ENCODE results near the gene AP1AR.
"Not testable (repeated sequence)": the region's sequence is repeated elsewhere in the genome, so short reads cannot be mapped to it uniquely, and the experiment has no call there.

Gene AP1AR

DNA sequence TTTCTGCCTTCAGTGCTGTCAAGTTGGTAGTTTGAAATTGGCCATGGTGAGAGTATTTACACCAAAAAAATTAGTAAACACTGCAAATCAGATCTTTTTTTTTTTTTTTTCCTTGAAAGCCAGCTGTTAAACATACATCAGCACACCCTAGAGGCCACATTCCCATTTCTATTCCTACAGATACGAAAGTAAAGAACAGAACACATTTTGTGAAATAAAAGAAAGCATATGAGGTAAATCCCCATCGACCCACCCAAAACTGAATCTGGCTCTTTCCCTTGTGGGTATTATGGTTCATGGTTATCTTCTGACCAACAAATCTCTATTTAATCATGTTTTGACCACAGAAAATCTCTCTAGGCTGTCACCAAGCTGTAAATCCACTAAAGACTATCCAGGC is 41.8 kb upstream of the AP1AR start:
- DNase-seq (ENCODE audit: low spot score) = no peak
- no peak overlapping the region for H3K4me3 ChIP-seq
- no peak overlapping the region for H3K27ac ChIP-seq
- TF ChIP-seq, protein P1, sequence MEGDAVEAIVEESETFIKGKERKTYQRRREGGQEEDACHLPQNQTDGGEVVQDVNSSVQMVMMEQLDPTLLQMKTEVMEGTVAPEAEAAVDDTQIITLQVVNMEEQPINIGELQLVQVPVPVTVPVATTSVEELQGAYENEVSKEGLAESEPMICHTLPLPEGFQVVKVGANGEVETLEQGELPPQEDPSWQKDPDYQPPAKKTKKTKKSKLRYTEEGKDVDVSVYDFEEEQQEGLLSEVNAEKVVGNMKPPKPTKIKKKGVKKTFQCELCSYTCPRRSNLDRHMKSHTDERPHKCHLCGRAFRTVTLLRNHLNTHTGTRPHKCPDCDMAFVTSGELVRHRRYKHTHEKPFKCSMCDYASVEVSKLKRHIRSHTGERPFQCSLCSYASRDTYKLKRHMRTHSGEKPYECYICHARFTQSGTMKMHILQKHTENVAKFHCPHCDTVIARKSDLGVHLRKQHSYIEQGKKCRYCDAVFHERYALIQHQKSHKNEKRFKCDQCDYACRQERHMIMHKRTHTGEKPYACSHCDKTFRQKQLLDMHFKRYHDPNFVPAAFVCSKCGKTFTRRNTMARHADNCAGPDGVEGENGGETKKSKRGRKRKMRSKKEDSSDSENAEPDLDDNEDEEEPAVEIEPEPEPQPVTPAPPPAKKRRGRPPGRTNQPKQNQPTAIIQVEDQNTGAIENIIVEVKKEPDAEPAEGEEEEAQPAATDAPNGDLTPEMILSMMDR (IDR thresholded peaks at IDR 0.05) = no peak

DNA sequence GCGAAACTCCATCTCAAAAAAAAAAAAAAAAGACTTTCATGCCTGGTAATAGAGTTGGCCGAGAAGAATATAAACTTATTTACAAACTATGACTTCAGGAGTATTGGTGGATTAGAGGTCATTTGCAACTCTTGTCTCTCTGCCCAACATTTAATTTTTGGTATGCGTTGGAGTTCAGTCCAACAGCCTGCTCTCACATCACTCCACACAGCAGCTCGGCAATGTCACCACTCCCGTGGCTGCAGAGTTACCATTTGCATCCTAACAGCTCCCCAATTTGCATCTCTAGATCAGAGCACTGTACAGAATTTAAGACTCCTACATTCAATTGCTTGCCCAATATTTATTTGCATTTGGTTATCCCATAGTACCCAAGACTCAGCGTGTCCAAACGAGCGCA is 40.9 kb upstream of the AP1AR start:
- Histone ChIP-seq H3K4me3 (no peak overlapping the region), H3K27ac (no peak overlapping the region)
- TF ChIP-seq, protein P1 (IDR thresholded peaks at IDR 0.05) = no peak
- DNase-seq (ENCODE audit: low spot score) = no peak

DNA sequence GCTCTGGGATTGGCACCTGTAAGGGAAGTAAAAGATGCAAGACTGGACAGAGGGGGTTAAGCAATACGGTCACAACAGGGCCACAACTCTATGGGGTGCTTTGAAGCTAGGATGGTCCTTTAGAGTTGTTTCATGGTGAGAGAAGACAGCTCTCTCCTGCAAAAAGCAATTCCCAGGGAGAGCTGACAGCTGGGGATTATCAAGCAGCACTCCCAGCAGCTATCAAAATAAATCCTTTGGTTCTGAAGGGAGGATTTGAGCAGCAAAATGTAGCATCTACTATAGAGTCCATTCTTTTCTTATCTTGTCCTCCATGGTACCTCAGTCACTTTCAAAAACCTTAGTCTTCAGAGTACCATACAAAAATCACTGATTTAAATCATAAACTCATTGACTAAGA is 35.1 kb upstream of the AP1AR start:
- no peak overlapping the region for H3K4me3 ChIP-seq
- no peak for DNase-seq (ENCODE audit: low spot score)
- TF ChIP-seq, protein P1 (IDR thresholded peaks at IDR 0.05) = no peak
- no peak overlapping the region for H3K27ac ChIP-seq

DNA sequence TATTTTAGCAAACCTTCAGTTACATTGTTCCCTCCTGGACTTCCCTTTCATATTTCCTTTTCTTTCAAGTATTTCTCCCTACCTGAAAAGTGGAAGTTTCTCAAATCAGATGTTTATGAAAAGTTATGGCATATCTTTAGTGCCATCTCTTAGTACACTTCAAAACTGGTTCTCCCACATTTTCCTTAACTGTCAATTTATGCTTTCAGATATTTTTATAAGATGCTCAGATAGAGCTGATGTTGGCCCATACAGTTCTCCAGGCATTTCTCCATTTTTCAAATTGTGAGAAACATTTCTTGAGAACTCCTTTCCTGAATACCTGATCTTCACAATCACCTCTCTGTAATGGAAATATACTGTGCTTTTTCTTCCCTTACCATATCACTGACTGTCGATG is 32.5 kb upstream of the AP1AR start:
- DNase-seq (ENCODE audit: low spot score) = no peak
- H3K4me3 ChIP-seq = no peak overlapping the region
- H3K27ac ChIP-seq = no peak overlapping the region
- TF ChIP-seq, protein P1 (IDR thresholded peaks at IDR 0.05) = no peak

DNA sequence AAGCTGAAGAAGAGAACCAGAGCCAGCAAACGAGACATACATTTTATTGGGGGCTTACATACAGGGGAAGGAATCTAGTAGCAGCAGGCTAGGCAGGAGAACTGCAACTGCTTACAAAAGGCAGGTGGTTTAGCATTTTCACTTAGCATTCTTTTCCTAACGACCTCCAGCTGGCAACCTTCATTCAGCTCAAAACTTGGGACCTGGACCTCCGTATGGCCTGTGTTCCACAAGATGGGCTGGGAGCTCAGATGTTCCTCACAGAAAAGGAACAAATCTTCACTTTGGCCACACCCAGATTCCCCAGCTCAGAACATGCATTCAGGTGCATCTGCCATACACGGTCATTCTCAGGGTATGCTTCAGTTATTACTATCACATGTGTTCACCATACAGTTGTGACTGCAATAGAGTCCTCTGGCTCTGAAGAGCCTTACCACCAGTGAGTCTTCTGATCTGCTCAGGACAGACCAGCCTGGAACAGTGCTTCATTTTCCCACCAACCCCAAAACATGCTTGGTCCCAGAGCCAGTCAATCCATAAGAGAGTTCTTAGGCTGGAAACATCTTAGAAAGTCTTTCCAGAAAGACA is 29.6 kb upstream of the AP1AR start:
- Histone ChIP-seq H3K27ac (no peak overlapping the region), H3K4me3 (no peak overlapping the region)
- TF ChIP-seq, protein P1 (IDR thresholded peaks at IDR 0.05) = no peak
- DNase-seq (ENCODE audit: low spot score) = no peak

DNA sequence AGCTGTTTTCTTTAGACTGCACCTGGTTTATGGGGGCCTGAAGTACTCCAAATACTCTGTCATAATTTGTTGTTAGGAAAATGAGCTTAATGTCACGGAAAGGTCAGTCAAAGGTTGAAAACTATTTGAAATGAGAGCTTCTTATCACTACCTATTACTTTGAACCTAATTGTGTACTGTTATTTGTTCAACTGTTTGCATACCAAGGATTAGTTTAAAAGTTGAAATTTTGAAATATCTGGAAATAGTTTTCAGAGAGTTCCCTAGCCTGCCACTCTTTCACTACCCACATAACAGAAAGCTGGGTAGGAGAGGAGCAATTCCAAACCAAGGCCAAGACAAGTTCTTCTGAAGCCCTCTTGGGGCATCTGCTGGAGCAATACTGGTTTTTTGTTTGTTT is 28.0 kb upstream of the AP1AR start:
- TF ChIP-seq, protein P1 (IDR thresholded peaks at IDR 0.05) = no peak
- no peak overlapping the region for H3K4me3 ChIP-seq
- H3K27ac ChIP-seq = no peak overlapping the region
- no peak for DNase-seq (ENCODE audit: low spot score)

DNA sequence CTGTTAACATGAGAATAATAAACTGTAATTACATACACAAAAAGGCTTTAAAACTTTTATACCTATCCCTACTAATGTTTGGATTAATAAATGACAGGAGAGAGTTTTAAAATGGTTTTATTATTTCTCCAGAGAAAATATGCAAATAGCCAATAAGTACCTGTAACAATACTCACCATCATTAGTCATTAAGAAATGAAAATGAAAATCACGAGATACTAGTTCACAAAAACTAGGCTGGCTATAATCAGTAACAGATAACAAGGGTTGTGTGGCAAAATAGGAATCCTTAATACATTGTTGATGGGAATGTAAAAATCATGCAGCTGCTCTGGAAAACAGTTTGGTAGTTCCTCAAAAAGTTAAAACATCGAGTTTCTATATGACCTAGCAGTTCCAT is 25.2 kb upstream of the AP1AR start:
- TF ChIP-seq, protein P1 (IDR thresholded peaks at IDR 0.05) = no peak
- no peak for DNase-seq (ENCODE audit: low spot score)
- Histone ChIP-seq H3K4me3 (no peak overlapping the region), H3K27ac (no peak overlapping the region)

DNA sequence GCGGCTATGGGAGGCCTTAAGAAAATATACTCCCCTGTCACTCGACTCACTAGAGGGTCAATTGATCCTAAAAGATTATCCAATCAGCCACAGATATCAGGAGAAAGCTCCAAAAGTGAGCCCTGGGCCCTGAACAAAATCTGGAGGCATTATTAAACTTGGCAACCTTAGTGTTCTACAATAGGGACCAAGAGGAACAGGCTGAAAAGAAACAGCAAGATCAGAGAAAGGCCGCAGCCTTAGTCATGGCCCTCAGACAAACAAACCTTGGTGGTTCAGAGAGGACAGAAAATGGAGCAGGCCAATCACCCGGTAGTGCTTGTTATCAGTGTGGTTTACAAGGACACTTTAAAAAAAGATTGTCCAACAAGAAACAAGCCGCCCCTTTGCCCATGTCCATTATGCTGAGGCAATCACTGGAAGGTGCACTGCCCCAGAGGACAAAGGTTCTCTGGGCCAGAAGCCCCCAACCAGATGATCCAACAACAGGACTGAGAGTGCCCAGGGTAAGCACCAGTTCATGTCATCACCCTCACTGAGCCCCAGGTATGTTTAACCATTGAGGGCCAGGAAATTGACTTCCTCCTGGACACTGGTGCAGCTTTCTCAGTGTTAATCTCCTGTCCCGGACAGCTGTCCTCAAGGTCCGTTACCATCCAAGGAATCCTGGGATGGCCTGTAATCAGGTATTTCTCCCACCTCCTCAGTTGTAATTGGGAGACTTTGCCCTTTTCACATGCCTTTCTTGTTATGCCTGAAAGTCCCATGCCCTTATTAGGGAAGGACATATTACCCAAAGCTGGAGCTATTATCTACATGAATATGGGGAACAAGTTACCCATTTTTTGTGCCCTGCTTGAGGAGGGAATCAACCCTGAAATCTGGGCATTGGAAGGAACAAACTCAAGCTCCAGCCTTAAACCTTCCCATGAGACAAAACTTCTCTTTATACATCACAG is 23.2 kb upstream of the AP1AR start:
- not testable (repeated sequence) for H3K4me3 ChIP-seq; DNase-seq (ENCODE audit: low spot score); H3K27ac ChIP-seq
